Activated naive CD4-positive, alpha-beta T cell treated with anti-CD3 and anti-CD28 coated beads, Interleukin-2, amount 10 ng/mL, durations not matched to agents 7 days and 5 days (primary cell): ENCODE measurements around the gene FBXO21.
A peak's percentile ranks its signal among the peaks of the same experiment; 100 is the strongest.

Experiments
- CTCF ChIA-PET: fragments of 350-600 bp; sonication (Branson Sonifier 250); formaldehyde crosslinking; loops from one replicate; lab custom pipeline; 2021; ENCODE audit warnings: antibody characterized with exemption; lab: Charles Lee
- DNase-seq: peaks from one replicate; pipeline ENCODE4 v3.0.0-alpha.2; 2020
- H3K27ac Mint-ChIP-seq: one replicate; pipeline ENCODE4 v1.8.0; 2021; ENCODE audit warnings: mild to moderate bottlenecking, moderate library complexity, mixed read lengths
- H3K27me3 Mint-ChIP-seq: one replicate; pipeline ENCODE4 v1.8.0; 2021; ENCODE audit warnings: mild to moderate bottlenecking, mixed read lengths
- H3K36me3 Mint-ChIP-seq: one replicate; pipeline ENCODE4 v1.8.0; 2021; ENCODE audit warnings: mixed read lengths
- H3K4me1 Mint-ChIP-seq: one replicate; pipeline ENCODE4 v1.8.0; 2021; ENCODE audit warnings: mixed read lengths
- H3K4me3 Mint-ChIP-seq: one replicate; pipeline ENCODE4 v1.8.0; 2021; ENCODE audit warnings: mild to moderate bottlenecking, moderate library complexity, mixed read lengths
- H3K9me3 Mint-ChIP-seq: one replicate; pipeline ENCODE4 v1.8.0; 2021; ENCODE audit warnings: mixed read lengths

Gene FBXO21

DNA sequence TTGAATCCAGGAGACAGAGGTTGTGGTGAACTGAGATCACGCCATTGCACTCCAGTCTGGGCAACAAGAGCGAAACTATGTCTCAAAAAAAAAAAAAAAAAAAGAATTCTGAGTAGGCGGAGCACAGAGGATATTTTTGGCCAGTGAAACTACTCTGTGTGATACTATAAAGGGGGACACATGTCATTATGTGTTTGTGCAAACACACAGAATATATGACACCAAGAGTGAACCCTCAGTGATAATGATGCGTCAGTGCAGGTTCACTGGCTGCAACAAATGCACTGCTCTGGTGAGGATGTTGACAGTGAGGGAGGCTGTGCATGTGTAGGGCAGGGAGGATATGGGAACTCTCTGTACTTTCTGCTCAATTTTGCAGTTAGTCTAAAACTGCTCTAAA lies 24.2 kb downstream of the FBXO21 start:
- Mint-ChIP-seq H3K4me3 (no peak overlapping the region), H3K27ac (no peak overlapping the region), H3K9me3 (no peaks in the 10 kb centered on the region), H3K27me3 (no peaks in the 10 kb centered on the region), H3K4me1 (peaks cover 3% of the 10 kb centered on the region), H3K36me3 (peaks cover 56% of the 10 kb centered on the region)
- no peak for DNase-seq
- CTCF ChIA-PET = no interaction called here

DNA sequence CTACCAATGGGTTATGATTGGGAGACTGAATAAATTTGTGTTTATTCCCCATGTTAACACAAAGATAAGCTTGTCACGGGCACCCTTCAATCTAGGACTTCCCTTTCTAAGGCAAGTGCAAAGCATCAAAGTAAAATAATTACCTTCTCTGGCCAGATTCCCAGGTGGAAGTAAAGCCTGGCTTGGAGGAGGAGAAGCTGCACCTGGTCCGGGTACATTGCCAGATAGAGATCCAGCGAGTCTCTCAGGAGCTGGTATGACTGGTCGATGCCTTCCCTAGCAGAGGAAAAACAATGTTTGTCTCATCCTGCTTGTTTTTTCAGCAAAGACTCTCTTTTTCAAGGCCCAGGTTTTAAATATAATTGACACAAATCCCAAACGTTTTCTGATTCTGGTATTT lies 24.9 kb downstream of the FBXO21 start:
- no peak for DNase-seq
- Mint-ChIP-seq H3K36me3 (peaks cover 54% of the 10 kb centered on the region), H3K27ac (no peak overlapping the region), H3K4me1 (peaks cover 3% of the 10 kb centered on the region), H3K27me3 (no peaks in the 10 kb centered on the region), H3K9me3 (no peaks in the 10 kb centered on the region), H3K4me3 (no peak overlapping the region)
- CTCF ChIA-PET = no interaction called here

DNA sequence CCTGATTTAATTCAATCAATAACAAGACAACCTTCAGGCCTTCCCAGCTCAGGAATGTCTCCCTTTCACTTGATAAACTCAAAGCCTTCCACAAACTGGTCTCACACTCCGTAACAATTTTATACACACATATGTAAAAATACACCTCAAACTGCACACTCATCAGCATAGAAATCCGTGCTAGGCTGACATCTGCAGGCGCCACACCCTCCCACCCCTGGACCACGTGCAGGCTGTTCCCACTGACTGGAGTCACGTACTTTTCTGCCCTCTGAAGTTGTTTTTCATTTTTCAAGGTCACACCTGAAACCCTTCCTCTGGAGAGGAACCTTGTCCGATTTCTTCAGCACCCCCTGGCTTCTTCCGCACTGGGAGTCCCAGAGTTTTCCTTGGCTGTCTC lies 27.6 kb downstream of the FBXO21 start:
- Mint-ChIP-seq H3K36me3 (peaks cover 53% of the 10 kb centered on the region), H3K9me3 (no peaks in the 10 kb centered on the region), H3K27me3 (no peaks in the 10 kb centered on the region), H3K27ac (no peak overlapping the region), H3K4me3 (no peak overlapping the region), H3K4me1 (peaks cover 3% of the 10 kb centered on the region)
- no peak for DNase-seq
- CTCF ChIA-PET = no interaction called here

DNA sequence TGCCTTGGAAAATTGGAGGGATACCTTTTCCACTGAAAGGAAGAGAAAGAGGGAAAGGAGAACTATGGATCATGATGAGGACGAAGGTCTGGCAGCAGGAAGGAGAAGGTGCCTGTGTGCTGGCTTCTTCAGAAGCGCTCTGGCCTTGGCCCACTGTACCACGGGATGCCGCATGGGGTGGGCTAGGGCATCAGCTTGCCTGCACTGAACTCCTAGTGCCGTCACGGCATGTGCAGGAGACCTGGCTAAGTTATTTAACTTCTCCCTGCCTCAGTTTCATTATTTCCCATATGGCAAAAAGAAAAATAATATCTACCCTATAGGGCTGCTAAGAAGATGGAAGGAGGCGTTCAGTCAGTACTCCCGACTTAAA lies 28.1 kb downstream of the FBXO21 start:
- CTCF ChIA-PET = no interaction called here
- DNase-seq = no peak
- Mint-ChIP-seq H3K4me1 (peaks cover 3% of the 10 kb centered on the region), H3K4me3 (no peak overlapping the region), H3K27ac (no peak overlapping the region), H3K27me3 (no peaks in the 10 kb centered on the region), H3K9me3 (no peaks in the 10 kb centered on the region), H3K36me3 (peaks cover 56% of the 10 kb centered on the region)

DNA sequence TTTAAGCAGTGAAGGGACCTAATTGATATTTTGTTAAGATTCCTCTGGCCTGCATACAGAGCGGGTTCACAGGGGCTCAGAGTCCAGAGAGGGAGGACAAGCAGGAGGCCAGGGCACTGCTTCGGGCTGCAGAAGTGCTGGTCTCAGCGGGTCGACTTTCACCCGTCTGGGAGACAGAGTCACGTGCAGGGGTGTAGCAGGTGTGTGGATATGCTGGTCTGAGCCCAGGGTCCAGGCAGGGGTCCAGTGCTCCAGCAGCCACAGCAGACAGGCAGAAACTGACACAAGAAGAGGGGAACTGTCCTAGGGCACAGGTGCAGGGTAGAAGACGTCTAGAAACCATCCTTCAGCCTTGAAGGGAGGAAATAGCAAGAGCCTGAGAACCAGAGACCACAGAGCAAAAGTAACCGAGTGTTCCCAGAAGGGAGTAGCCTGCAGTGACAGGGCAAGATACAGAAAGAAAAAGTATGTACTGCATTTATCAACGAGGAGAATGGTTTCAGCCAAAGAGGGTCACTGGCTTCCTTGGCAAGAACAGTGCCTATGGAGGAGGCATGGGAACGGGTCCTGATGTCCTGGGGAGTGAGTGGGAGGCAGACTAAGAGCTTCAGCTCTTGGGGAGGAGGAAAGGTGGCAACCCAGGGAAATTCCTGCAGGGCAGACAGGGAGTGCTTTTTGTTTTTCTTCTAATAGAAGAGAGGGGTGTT lies 28.7 kb downstream of the FBXO21 start:
- H3K27ac Mint-ChIP-seq = no peak overlapping the region
- no peaks in the 10 kb centered on the region for H3K27me3 Mint-ChIP-seq
- no peaks in the 10 kb centered on the region for H3K9me3 Mint-ChIP-seq
- DNase-seq = no peak
- H3K36me3 Mint-ChIP-seq = peaks cover 52% of the 10 kb centered on the region
- H3K4me3 Mint-ChIP-seq = no peak overlapping the region
- peaks cover 3% of the 10 kb centered on the region for H3K4me1 Mint-ChIP-seq
- CTCF ChIA-PET = no interaction called here

DNA sequence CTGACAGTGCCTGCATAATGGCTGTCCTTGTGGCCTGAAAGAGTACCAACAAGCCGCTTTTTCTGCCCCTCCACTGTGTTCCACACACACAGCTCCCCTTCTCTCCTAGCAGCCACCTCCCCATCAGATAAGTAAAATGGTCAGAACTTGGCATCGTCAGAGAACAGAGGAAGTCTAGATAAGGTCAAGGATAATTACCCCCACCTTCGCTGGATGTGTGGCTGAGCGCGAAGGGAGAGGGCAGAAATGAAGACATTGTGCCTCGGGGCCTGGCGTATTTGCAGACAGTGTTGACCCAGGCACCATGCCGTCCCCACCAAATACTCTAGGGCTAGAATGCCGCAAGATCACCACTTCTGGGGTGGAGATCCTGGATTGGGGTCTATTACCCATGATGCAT lies 30.6 kb downstream of the FBXO21 start:
- Mint-ChIP-seq H3K36me3 (peaks cover 49% of the 10 kb centered on the region), H3K9me3 (no peaks in the 10 kb centered on the region), H3K4me3 (no peak overlapping the region), H3K27ac (no peak overlapping the region), H3K4me1 (peaks cover 3% of the 10 kb centered on the region), H3K27me3 (no peaks in the 10 kb centered on the region)
- CTCF ChIA-PET = interaction anchor here (0.6 kb wide), 1 partner anchor 23 kb away, joined by 3 read pairs; no protein-coding TSS in a partner anchor
- DNase-seq = no peak

DNA sequence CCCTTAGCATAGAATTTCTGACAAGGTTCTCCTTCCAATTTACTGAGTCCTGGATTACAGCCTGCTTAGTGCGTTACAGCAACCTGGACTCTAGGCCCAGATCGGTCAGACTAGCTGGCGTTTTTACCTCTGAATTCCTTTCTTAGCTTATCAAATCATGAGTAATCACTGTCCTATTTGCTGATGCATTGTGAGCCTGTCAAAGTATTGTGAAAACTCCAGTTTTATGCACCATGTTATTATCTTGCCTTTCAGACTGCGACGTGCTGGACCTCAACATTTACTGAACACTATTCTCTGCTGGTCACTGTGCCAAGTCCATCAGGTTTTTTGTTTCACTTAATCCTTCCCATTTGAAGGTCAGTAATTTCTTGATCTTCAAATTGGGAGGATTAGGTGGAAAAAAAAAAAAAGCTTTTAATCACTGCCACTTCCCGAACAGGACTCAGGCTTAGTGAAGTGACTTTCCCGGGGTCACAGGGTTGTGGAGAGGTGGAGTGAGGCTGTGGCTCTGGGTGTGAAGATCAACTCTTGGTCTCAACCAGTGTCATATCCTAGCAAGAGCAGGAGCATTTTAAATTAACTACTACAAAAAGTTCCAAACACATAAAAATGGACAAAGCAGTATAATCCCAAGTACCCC lies 31.2 kb downstream of the FBXO21 start:
- CTCF ChIA-PET = interaction anchor here (0.6 kb wide), 1 partner anchor 23 kb away, joined by 3 read pairs; no protein-coding TSS in a partner anchor
- Mint-ChIP-seq H3K4me1 (peaks cover 3% of the 10 kb centered on the region), H3K9me3 (no peaks in the 10 kb centered on the region), H3K36me3 (peaks cover 47% of the 10 kb centered on the region), H3K27me3 (no peaks in the 10 kb centered on the region), H3K4me3 (no peak overlapping the region), H3K27ac (no peak overlapping the region)
- DNase-seq = no peak

DNA sequence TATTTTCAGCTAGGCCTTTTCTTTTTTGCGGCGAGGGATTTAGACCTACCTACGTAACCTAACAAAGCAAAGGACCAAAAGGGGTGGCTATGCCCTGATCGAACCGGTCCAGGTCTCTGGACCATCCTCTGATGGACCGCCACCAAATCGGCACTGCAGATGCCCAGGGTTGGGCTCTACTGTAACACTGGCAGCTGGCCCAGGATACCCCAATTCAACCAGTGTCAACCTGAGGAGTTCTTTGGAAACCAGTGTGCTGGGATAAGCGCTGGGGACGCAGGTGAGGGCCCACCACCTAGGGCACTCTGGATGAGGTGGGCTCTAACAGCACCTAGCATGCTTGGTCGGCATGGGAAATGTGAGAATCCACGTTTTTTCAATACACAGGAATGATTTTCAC lies 32.2 kb downstream of the FBXO21 start:
- no peak overlapping the region for H3K4me3 Mint-ChIP-seq
- no peaks in the 10 kb centered on the region for H3K9me3 Mint-ChIP-seq
- CTCF ChIA-PET = no interaction called here
- no peak overlapping the region for H3K27ac Mint-ChIP-seq
- peaks cover 3% of the 10 kb centered on the region for H3K4me1 Mint-ChIP-seq
- no peak for DNase-seq
- H3K36me3 Mint-ChIP-seq = peaks cover 55% of the 10 kb centered on the region
- H3K27me3 Mint-ChIP-seq = no peaks in the 10 kb centered on the region

DNA sequence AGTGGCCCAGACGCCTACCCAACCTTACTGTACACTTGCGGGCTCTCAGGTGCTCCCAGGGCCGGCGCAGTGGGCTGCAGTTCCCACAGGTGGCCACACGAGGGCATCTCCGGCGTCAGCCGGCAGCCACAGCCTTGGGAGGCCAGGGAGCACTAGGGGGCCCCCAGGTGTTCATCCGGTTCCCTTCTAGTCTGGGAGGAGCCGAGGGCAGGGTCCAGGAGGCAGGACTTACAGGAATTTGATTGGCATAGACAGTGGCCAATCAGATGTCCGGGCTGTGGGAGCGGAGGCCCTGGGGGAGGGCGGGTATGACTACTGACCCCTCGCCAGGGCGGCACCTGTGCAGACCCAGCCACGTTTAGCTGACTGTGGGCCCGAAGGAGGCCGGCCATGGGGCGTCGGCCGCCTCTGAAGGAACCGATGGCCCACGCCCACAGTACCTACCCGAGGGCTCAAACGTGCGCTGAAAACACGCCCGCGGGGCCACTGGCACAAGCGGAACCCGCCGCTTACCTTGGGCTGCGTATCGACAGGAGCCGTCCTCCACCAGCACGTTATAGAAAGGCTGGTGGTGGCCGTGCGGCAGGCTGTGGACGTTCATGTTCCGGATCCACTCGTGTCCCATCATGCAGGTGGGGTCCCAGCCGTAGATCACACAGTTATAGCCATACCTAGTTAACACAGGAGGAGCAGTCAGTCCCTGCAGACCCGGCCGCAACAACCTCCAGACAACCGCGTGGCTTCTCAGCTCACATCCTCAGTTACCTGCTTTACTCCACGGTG lies 34.8 kb downstream of the FBXO21 start:
- Mint-ChIP-seq H3K27ac (no peak overlapping the region), H3K4me1 (peaks cover 17% of the 10 kb centered on the region), H3K9me3 (no peaks in the 10 kb centered on the region), H3K36me3 (peaks cover 53% of the 10 kb centered on the region), H3K27me3 (no peaks in the 10 kb centered on the region), H3K4me3 (no peak overlapping the region)
- peak; percentile 77 for DNase-seq
- CTCF ChIA-PET = interaction anchor here (1.3 to 1.8 kb wide), 2 partner anchors 92 to 129 kb away, joined by 3 to 4 read pairs; no protein-coding TSS in a partner anchor

DNA sequence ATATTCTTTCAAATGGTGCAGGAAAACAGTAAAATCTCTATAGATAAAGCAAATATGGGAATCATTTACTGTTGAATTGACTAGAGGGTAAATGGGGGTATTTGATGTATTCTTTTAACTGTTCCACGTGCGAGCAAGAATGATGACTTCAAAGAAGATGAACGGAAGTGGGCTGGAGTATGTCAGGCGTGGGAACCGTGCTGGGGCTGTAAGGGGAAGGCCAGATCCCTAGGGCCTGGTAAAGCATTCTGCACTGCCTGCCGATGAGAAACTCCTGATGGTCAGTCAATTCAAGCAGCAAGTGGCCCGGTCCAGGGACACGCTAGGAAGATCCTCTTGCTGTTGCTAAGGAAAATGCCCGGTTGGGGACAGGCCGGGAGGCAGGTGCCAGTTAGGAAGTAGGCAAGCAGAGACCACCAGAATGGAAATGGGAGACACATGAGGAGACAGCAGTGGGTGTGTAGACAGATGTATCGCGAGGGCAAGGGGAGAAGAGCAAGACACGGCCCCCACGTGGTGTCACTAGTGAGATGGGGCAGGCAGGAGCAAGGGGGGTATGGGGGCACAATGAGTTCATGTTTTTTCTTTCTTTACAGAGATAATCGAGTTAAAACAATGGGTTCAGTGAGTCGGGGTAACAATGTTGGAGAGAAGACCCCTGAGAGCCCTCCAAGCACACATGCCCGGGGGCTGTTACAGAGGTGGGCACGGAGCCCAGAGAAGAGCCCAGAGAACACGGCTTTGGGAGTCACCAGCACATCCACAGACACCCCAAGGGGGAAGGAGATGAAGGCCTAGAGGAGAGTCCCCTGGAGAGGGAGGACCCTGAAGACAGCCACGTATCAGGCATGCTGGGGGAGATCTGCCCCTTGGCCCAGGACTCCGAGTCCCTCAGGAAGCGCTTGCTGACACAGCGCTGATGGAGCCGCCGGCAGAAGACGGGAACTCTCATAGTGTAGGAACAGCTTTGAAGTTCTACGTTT lies 37.2 kb downstream of the FBXO21 start:
- Mint-ChIP-seq H3K4me3 (no peak overlapping the region), H3K27ac (no peak overlapping the region), H3K4me1 (peaks cover 29% of the 10 kb centered on the region), H3K27me3 (no peaks in the 10 kb centered on the region), H3K36me3 (peaks cover 57% of the 10 kb centered on the region), H3K9me3 (no peaks in the 10 kb centered on the region)
- CTCF ChIA-PET = interaction anchor here (1.8 kb wide), 1 partner anchor 90 kb away, joined by 4 read pairs; no protein-coding TSS in a partner anchor
- no peak for DNase-seq

DNA sequence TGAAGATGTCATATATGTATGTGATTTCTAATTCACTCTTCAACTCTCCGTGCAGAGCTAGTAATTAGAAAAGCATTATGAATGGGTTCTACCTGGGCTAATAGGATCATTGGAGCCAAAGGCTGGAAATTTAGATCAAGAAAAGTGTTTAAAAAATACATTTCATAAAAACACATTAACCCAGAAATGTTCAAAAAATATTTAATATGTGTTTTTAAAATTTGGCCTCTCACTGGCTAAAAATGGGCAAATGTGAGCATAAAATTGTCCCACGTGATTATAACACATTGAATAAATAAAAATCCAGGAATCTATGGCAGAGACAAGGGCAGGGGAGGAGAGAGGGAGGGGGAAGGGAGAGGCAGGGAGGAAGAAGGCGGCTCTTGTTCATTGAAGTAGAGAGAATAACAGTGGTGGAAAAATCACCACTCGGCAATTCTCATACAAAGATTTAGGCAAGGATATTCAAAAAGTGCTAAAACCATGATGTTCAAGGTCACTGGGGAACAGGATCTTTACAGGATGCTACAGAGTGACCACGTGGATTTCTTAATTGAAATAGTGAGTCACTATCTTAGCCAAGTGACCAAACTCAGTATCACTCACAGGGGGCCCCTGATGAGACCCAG lies 38.8 kb downstream of the FBXO21 start:
- CTCF ChIA-PET = interaction anchor here (1.0 to 2.0 kb wide), 3 partner anchors 124 to 448 kb away, joined by 3 to 5 read pairs (median 3); no protein-coding TSS in a partner anchor
- H3K27ac Mint-ChIP-seq = no peak overlapping the region
- H3K9me3 Mint-ChIP-seq = no peaks in the 10 kb centered on the region
- H3K4me3 Mint-ChIP-seq = no peak overlapping the region
- peaks cover 32% of the 10 kb centered on the region for H3K4me1 Mint-ChIP-seq
- H3K36me3 Mint-ChIP-seq = peaks cover 58% of the 10 kb centered on the region
- H3K27me3 Mint-ChIP-seq = no peaks in the 10 kb centered on the region
- no peak for DNase-seq

DNA sequence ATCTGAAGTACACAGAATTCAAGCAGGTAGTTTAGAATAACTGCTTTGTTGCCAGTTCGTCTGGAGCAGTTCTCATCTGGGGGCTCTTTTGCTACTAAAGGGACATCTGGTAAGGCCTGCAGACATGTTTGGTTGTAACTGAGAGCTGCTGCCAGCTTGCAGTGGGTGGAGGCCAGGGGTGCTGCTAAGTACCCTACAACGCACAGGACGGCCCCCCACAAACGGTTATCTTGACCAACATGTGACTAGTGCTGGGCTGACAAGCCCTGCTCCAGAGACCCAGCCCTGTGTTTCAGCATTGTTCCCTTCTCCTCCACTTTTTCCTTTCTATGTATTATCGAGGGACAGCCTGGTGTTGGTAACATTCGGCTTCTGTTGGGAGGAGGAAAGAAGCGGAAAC lies 40.8 kb downstream of the FBXO21 start:
- no peak for DNase-seq
- Mint-ChIP-seq H3K9me3 (no peaks in the 10 kb centered on the region), H3K4me3 (no peak overlapping the region), H3K27ac (no peak overlapping the region), H3K27me3 (no peaks in the 10 kb centered on the region), H3K4me1 (peaks cover 32% of the 10 kb centered on the region), H3K36me3 (peaks cover 60% of the 10 kb centered on the region)
- CTCF ChIA-PET = interaction anchor here (1.3 kb wide), 1 partner anchor 19 kb away, joined by 4 read pairs; no protein-coding TSS in a partner anchor

DNA sequence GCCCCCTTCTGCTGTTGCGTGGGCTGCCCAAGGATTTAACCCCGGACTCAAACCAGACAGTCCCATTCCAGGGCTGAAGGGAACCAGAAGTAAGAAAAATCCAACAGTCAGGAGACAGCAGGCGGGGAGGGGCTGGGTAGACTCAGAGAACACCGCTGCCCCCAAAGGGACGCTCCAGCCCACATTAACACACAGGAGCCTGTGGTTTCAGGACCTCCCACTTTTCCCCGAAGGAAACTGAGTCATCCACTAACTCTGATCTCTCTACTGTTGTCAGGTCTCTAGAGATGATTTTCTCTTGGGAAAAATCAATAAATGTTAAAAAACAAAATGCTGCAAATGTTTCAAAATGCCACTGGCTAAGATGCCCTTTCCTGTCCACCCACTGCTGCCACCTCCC lies 41.6 kb downstream of the FBXO21 start:
- DNase-seq = no peak
- Mint-ChIP-seq H3K36me3 (peaks cover 59% of the 10 kb centered on the region), H3K4me1 (peaks cover 32% of the 10 kb centered on the region), H3K9me3 (no peaks in the 10 kb centered on the region), H3K27me3 (no peaks in the 10 kb centered on the region), H3K4me3 (no peak overlapping the region), H3K27ac (no peak overlapping the region)
- CTCF ChIA-PET = no interaction called here
